Omental fat pad (tissue), 4 donors: Measurements from ENCODE around the gene SLITRK1. TPM values are rescaled to one million over a fixed set of nuclear protein-coding genes. Genes with fewer than 3 reads are reported as not detected.

Experiments used
- ATAC-seq: fragments of 150-250 bp; one replicate; pipeline ENCODE4 v1.9.1; 2016; ENCODE audit warnings: mild to moderate bottlenecking, moderate library complexity; ENCODE audit not compliant: low FRiP score
- DNase-seq: peaks from one replicate; pipeline ENCODE4 v3.0.0-alpha.2; 2019; ENCODE audit warnings: low spot score
- total RNA-seq, 4 donors: library from RNA; depleted of rRNA; stranded (reverse); fragments of >200 nt; gene quantifications; one replicate each; pipeline ENCODE4 v1.1.0, GENCODE V29; 2016
- TF ChIP-seq, protein P1 (sequence below), 3 donors: fragments of 450-650 bp; IDR thresholded peaks; one replicate each; pipeline ENCODE4 v1.5.1; 2016 to 2017; ENCODE audit warnings: antibody characterized with exemption in 3 of 3, mild to moderate bottlenecking in 3 of 3, moderate library complexity in 2 of 3

SLITRK1 gene
- total RNA-seq, 4 donors from 2014 or later: not detected

- DNase-seq: no peak
- ATAC-seq: no peak
- TF ChIP-seq, protein P1, sequence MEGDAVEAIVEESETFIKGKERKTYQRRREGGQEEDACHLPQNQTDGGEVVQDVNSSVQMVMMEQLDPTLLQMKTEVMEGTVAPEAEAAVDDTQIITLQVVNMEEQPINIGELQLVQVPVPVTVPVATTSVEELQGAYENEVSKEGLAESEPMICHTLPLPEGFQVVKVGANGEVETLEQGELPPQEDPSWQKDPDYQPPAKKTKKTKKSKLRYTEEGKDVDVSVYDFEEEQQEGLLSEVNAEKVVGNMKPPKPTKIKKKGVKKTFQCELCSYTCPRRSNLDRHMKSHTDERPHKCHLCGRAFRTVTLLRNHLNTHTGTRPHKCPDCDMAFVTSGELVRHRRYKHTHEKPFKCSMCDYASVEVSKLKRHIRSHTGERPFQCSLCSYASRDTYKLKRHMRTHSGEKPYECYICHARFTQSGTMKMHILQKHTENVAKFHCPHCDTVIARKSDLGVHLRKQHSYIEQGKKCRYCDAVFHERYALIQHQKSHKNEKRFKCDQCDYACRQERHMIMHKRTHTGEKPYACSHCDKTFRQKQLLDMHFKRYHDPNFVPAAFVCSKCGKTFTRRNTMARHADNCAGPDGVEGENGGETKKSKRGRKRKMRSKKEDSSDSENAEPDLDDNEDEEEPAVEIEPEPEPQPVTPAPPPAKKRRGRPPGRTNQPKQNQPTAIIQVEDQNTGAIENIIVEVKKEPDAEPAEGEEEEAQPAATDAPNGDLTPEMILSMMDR (IDR thresholded peaks at IDR 0.05): no peak
Observed at GRCh38 chr13:83880275-83881139, 1.8 kb downstream of the SLITRK1 start.

DNA sequence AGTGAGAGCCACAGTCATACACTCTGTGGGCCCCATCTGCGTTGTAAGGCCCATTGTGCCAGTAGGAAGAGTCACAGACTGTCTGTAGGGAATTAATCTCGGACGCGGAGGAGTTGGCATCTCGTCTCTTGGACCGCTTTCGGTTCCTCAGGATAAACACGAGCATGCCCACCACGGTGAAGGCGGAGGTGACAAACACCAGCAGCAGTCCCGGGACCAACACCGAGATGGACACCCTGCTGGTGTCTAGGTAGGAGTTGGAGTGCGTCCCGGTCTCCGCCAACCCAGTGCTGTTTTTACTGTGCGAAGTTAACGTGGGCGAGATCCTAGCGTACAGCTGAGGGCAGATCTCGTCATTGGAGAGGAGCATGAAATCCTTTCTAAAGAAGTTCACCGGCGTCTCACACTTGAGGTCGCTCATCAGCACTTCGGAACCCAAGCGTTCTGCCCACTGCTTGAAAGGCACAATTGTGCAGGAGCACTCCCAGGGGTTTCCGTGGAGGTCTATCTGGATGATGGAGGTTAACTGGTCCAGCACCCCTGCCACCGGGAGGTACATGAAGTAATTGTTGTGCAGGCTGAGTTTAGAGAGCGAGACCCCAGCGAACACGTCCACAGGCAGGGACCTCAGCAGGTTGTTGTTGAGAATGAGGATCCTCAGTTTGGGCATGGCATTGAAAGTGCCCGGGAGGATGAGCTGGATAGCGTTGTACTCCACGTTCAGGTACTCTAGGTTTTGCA, 2.7 kb downstream of the SLITRK1 start:
- TF ChIP-seq, protein P1 (IDR thresholded peaks at IDR 0.05): no peak
- ATAC-seq (peak; percentile 14), DNase-seq (no peak)

DNA sequence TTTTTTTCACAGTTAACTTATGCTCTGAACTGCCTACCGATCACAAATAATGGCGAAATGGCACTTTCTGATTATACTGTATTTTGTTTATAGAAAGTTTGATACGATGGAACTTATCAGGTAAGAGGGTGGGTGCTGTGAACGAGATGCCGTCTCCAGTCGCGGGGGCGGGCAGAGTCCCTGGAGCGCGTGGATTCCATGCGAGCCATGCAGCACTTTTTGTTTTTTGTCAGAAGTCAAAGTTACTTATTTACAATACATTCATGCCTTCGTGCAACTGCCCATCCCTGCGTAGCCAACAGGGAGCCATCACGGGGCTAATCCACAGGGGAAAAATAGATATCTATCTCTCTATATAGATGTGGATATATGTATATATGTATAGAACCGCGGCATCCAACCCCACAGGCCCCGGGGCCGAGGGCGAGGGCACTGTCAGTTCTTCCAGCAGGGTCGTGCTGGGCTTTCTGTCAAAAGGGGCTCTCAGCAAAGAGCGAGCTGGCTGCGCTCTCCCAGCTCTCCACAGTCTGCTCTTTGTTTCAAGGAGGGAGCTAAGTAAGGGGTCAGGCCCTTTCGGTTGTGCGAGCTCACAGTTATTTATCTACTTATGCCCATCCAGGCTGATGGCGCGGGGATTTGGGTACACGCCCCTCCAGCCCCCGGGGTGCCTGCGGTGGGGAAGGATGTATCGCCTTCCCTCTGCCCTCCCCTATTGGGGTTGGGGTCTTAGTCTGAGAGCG, 3.4 kb downstream of the SLITRK1 start:
- DNase-seq (no peak), ATAC-seq (no peak)
- TF ChIP-seq, protein P1 (IDR thresholded peaks at IDR 0.05): no peak

- DNase-seq (no peak), ATAC-seq (no peak)
- TF ChIP-seq, protein P1 (IDR thresholded peaks at IDR 0.05): no peak
Observed at GRCh38 chr13:83877651-83878355, 4.5 kb downstream of the SLITRK1 start.

DNA sequence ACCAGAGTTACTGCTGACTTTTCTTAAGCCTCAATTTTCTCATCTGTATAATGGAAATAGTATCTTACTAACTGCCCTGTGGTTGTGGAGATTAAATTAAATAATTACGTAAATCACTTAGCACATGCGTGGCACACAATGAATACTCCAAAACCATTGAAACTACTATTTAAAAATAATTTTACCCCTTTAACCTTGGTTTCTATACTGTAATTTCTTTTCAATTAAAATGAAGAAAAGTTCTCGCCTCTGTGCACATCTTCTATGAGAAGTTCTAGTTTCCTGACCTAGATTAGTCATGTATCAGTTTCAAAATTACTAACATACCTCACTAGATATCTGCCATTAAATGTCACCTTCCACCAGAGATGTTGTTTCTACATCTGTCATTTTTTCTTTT, 5.7 kb downstream of the SLITRK1 start:
- TF ChIP-seq, protein P1 (IDR thresholded peaks at IDR 0.05): no peak
- DNase-seq (no peak), ATAC-seq (no peak)

DNA sequence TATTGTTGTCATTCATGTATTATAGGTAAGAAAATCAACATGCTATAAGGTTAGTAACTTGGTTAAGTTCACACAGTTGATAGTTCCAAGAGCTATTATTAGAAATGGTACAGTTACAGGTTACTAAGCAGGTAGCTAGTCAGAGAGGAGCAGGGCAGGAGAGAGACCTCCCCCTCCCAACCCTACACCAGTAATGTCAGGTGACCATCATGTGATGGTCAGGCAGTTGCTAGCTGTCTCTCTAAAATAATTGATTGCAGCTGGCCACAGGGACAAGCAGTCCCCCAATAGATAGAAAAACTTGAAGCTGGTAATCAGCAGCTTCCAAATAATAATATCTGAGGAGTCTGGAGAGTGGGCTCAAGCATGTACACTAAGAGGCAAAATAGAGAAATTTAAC, 14.6 kb downstream of the SLITRK1 start:
- DNase-seq (no peak), ATAC-seq (no peak)
- TF ChIP-seq, protein P1 (IDR thresholded peaks at IDR 0.05): no peak
